ENCODE results near the gene KCTD19. TPM values are rescaled to one million over a fixed set of nuclear protein-coding genes. Genes with fewer than 3 reads are reported as not detected.

Gene KCTD19
- total RNA-seq, 1 experiment from 2014 or later = not detected

- intact Hi-C loops (cut with micrococcal nuclease) = loop anchor here (1.0 kb wide), 1 partner anchor 79 kb away; no protein-coding TSS in a partner anchor
- ChIA-PET CTCF (interaction anchor here (0.5 to 1.4 kb wide), 3 partner anchors 71 to 81 kb away, joined by 5 to 13 read pairs (median 5); no protein-coding TSS in a partner anchor), POLR2A (ENCODE audit: unreplicated experiment) (no interaction called here)
- no peak overlapping the region for H2AFZ ChIP-seq (ENCODE audit: low read length)
- no peaks in the 10 kb centered on the region for H3K79me2 ChIP-seq (ENCODE audit: low read length)
- BruUV-seq (replicated peaks) = no TSS peak
- H3K9me3 ChIP-seq (ENCODE audit: low read length) = no peaks in the 10 kb centered on the region
- TF ChIP-seq CTCF (conservative IDR thresholded peaks at IDR 0.05; ENCODE audit: low read depth, low read length) (peak; percentile 45), EZH2phosphoT487 (IDR thresholded peaks at IDR 0.05; ENCODE audit: borderline replicate concordance, low read length) (no peak), EZH2 (IDR thresholded peaks at IDR 0.05; ENCODE audit: low read length, unreplicated experiment) (no peak)
- no peaks in the 10 kb centered on the region for H3K9me2 ChIP-seq (replicated peaks; ENCODE audit: low read length)
- no peaks in the 10 kb centered on the region for H4K20me1 ChIP-seq (ENCODE audit: low read length)
- H3F3A ChIP-seq (ENCODE audit: low read length, unreplicated experiment) = no peaks in the 10 kb centered on the region
- no peak overlapping the region for H3K4me2 ChIP-seq (ENCODE audit: low read length)
- H3K9ac ChIP-seq (ENCODE audit: low read length) = no peak overlapping the region
- H3K27me3 ChIP-seq (ENCODE audit: low read length) = no peaks in the 10 kb centered on the region
- no peaks in the 10 kb centered on the region; the same call in 1 of the 2 replicates for H3K4me1 ChIP-seq (ENCODE audit: insufficient read depth, low read length)
- DNase-seq = peak; percentile 31
- peak; percentile 51 for ATAC-seq
- no peak overlapping the region for H3K27ac ChIP-seq (ENCODE audit: low read length)
- no peaks in the 10 kb centered on the region for H3K36me3 ChIP-seq (ENCODE audit: low read depth, low read length)
- no peak overlapping the region for H3K4me3 ChIP-seq (ENCODE audit: low read length)
These were observed 12.9 kb upstream of the KCTD19 start for GRCh38 chr16:67339453-67339852.

DNA sequence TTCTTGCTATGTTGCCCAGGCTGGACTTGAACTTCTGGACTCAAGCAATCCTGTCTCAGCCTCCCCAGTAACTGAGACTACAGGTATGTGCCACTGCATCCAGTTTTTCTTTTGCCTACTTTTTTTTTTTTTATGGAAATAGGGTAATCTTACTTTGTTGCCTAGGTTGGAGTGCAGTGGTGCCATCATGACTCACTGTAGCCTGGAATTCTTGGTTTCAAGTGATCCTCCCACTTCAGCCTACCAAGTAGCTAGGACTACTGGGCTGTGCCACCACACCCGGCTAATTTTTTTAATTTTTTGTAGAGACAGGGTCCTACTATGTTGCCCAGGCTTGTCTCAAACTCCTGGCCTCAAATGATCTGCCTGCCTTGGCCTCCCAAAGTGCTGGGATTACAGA is 10.1 kb upstream of the KCTD19 start:
- POLR2A ChIA-PET (ENCODE audit: unreplicated experiment) = no interaction called here
- Histone ChIP-seq H3K4me1 (ENCODE audit: insufficient read depth, low read length) (no peaks in the 10 kb centered on the region; the same call in 1 of the 2 replicates), H3K79me2 (ENCODE audit: low read length) (no peaks in the 10 kb centered on the region), H3F3A (ENCODE audit: low read length, unreplicated experiment) (no peaks in the 10 kb centered on the region), H2AFZ (ENCODE audit: low read length) (no peak overlapping the region), H3K9me3 (ENCODE audit: low read length) (no peaks in the 10 kb centered on the region), H4K20me1 (ENCODE audit: low read length) (no peaks in the 10 kb centered on the region), H3K9ac (ENCODE audit: low read length) (no peak overlapping the region), H3K27ac (ENCODE audit: low read length) (no peak overlapping the region), H3K9me2 (replicated peaks; ENCODE audit: low read length) (no peaks in the 10 kb centered on the region), H3K36me3 (ENCODE audit: low read depth, low read length) (no peaks in the 10 kb centered on the region), H3K4me2 (ENCODE audit: low read length) (no peak overlapping the region), H3K4me3 (ENCODE audit: low read length) (no peak overlapping the region), H3K27me3 (ENCODE audit: low read length) (no peaks in the 10 kb centered on the region)
- intact Hi-C loops (cut with micrococcal nuclease) = no loop called here
- TF ChIP-seq EZH2phosphoT487 (IDR thresholded peaks at IDR 0.05; ENCODE audit: borderline replicate concordance, low read length) (no peak), EZH2 (IDR thresholded peaks at IDR 0.05; ENCODE audit: low read length, unreplicated experiment) (no peak), CTCF (conservative IDR thresholded peaks at IDR 0.05; ENCODE audit: low read depth, low read length) (no peak)
- CTCF ChIA-PET = no interaction called here
- no TSS peak for BruUV-seq (replicated peaks)
- ATAC-seq (no peak), DNase-seq (no peak)

DNA sequence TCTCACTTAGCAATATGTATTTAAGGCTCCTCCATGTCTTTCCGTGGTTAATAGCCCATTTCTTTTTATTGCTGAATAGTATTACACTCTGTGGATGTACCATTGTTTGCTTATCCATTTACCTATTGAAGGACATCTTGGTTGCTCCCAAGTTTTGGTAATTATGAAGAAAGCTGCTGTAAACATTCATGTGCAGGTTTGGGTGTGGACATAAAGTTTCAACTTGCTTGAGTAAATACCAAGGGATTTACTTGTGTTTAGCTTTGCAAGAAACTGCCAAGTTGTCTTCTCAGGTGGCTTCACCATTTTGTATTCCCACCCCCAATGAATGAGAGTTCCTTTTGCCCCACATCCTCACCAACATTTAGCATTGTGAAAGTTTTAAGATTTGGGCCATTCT is 9.6 kb upstream of the KCTD19 start:
- H4K20me1 ChIP-seq (ENCODE audit: low read length) = no peaks in the 10 kb centered on the region
- DNase-seq (no peak), ATAC-seq (peak; percentile 15; the same call in 1 of the 2 replicates)
- no peaks in the 10 kb centered on the region for H3F3A ChIP-seq (ENCODE audit: low read length, unreplicated experiment)
- no TSS peak for BruUV-seq (replicated peaks)
- no peaks in the 10 kb centered on the region for H3K27me3 ChIP-seq (ENCODE audit: low read length)
- H3K9me3 ChIP-seq (ENCODE audit: low read length) = no peaks in the 10 kb centered on the region
- no peak overlapping the region for H3K27ac ChIP-seq (ENCODE audit: low read length)
- TF ChIP-seq EZH2 (IDR thresholded peaks at IDR 0.05; ENCODE audit: low read length, unreplicated experiment) (no peak), EZH2phosphoT487 (IDR thresholded peaks at IDR 0.05; ENCODE audit: borderline replicate concordance, low read length) (no peak), CTCF (conservative IDR thresholded peaks at IDR 0.05; ENCODE audit: low read depth, low read length) (no peak)
- H3K9ac ChIP-seq (ENCODE audit: low read length) = no peak overlapping the region
- H3K4me3 ChIP-seq (ENCODE audit: low read length) = no peak overlapping the region
- intact Hi-C loops (cut with micrococcal nuclease) = no loop called here
- no peak overlapping the region for H3K4me2 ChIP-seq (ENCODE audit: low read length)
- no peaks in the 10 kb centered on the region for H3K36me3 ChIP-seq (ENCODE audit: low read depth, low read length)
- H3K9me2 ChIP-seq (replicated peaks; ENCODE audit: low read length) = no peaks in the 10 kb centered on the region
- no peaks in the 10 kb centered on the region; the same call in 1 of the 2 replicates for H3K4me1 ChIP-seq (ENCODE audit: insufficient read depth, low read length)
- no peaks in the 10 kb centered on the region for H3K79me2 ChIP-seq (ENCODE audit: low read length)
- no peak overlapping the region for H2AFZ ChIP-seq (ENCODE audit: low read length)
- ChIA-PET CTCF (no interaction called here), POLR2A (ENCODE audit: unreplicated experiment) (no interaction called here)

All from PC-3 (cell line).